Measurements from ENCODE around the gene EXOC4. TPM values are rescaled to one million over a fixed set of nuclear protein-coding genes. Genes with fewer than 3 reads are reported as not detected.

Gene EXOC4
- total RNA-seq, 2 donors from 2014 or later: 53.5 to 62.3 TPM

GRCh38 chr7:133583545-133584171, 330.8 kb downstream of the EXOC4 start:
- Mint-ChIP-seq H3K9me3 (peaks cover 3% of the 10 kb centered on the region), H3K4me1 (no peaks in the 10 kb centered on the region), H3K27me3 (no peaks in the 10 kb centered on the region), H3K27ac (no peak overlapping the region), H3K36me3 (ENCODE audit: low read depth) (peaks cover 21% of the 10 kb centered on the region), H3K4me3 (no peak overlapping the region)
- ATAC-seq (replicated peaks): no peak

- H3K27ac Mint-ChIP-seq: no peak overlapping the region
- H3K4me1 Mint-ChIP-seq: no peaks in the 10 kb centered on the region
- H3K9me3 Mint-ChIP-seq: peaks cover 3% of the 10 kb centered on the region
- no peak overlapping the region for H3K4me3 Mint-ChIP-seq
- ATAC-seq (replicated peaks): no peak
- H3K27me3 Mint-ChIP-seq: no peaks in the 10 kb centered on the region
- peaks cover 16% of the 10 kb centered on the region for H3K36me3 Mint-ChIP-seq (ENCODE audit: low read depth)
These were observed 332.2 kb downstream of the EXOC4 start for GRCh38 chr7:133584956-133585668.

DNA sequence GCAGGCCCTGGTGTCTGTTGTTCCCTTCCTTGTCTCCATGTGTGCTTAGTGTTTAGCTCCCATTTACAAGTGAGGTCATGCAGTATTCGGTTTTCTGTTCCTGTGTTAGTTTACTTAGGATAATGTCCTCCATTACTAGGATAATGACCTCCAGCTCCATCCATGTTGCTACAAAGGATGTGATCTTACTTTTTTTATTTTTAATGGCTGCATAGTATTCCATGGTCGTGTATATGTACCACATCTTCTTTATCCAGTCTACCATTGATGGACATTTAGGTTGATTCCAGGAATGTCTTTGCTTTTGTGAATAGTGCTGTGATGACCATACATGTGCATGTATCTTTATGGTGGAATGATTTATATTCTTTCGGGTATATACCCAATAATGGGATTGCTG, 333.4 kb downstream of the EXOC4 start:
- Mint-ChIP-seq H3K36me3 (ENCODE audit: low read depth) (peaks cover 7% of the 10 kb centered on the region), H3K27ac (no peak overlapping the region), H3K9me3 (peaks cover 3% of the 10 kb centered on the region), H3K4me1 (no peaks in the 10 kb centered on the region), H3K27me3 (no peaks in the 10 kb centered on the region), H3K4me3 (no peak overlapping the region)
- no peak for ATAC-seq (replicated peaks)

DNA sequence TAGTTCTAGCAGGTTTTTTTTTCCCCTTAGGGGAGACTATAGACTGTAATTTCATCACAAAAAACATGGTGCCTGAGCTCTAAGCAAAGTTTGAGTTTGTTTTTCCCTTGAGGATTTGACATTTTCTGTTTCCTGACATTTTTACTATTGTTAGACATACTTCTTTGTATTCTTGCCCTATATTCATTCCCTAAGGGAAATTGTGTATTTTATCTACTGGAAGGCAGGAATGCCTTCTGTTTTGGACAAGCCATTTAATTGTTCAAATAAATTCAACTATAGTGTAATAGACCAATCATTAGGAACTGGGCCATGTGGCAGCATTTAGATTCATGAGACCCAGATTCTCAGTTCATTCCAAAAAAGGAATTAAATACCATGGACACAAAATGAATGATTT, 335.0 kb downstream of the EXOC4 start:
- H3K4me1 Mint-ChIP-seq: no peaks in the 10 kb centered on the region
- peaks cover 3% of the 10 kb centered on the region for H3K9me3 Mint-ChIP-seq
- no peaks in the 10 kb centered on the region for H3K27me3 Mint-ChIP-seq
- H3K4me3 Mint-ChIP-seq: no peak overlapping the region
- peaks cover 7% of the 10 kb centered on the region for H3K36me3 Mint-ChIP-seq (ENCODE audit: low read depth)
- H3K27ac Mint-ChIP-seq: no peak overlapping the region
- ATAC-seq (replicated peaks): no peak

DNA sequence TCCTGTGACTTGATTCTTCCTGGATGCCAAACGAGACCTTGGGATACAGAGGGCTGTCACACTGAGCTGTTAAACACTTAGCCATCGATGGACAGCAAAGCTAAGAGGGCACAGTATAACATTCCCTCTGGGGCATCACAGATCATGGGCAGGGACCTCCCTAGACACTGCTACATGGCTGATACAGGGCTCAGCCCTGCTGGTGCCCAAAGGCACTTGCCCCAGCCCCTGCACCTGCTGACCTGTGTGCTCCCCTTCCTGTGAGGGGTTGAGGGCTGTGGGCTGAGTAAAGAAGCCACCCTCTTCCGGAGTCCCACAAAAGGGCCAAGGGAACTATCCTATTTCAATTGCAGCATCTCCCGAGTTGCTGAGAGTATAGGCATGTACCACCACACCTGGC, 337.9 kb downstream of the EXOC4 start:
- peaks cover 3% of the 10 kb centered on the region for H3K9me3 Mint-ChIP-seq
- H3K27ac Mint-ChIP-seq: no peak overlapping the region
- no peak for ATAC-seq (replicated peaks)
- H3K27me3 Mint-ChIP-seq: no peaks in the 10 kb centered on the region
- H3K36me3 Mint-ChIP-seq (ENCODE audit: low read depth): no peaks in the 10 kb centered on the region
- no peak overlapping the region for H3K4me3 Mint-ChIP-seq
- no peaks in the 10 kb centered on the region for H3K4me1 Mint-ChIP-seq

- ATAC-seq (replicated peaks): no peak
- Mint-ChIP-seq H3K27ac (no peak overlapping the region), H3K36me3 (ENCODE audit: low read depth) (no peaks in the 10 kb centered on the region), H3K4me1 (no peaks in the 10 kb centered on the region), H3K27me3 (no peaks in the 10 kb centered on the region), H3K4me3 (no peak overlapping the region), H3K9me3 (no peaks in the 10 kb centered on the region)
These were observed 338.9 kb downstream of the EXOC4 start for GRCh38 chr7:133591704-133592340.

GRCh38 chr7:133593561-133593960, 340.7 kb downstream of the EXOC4 start:
- ATAC-seq (replicated peaks): no peak
- no peak overlapping the region for H3K27ac Mint-ChIP-seq
- H3K4me1 Mint-ChIP-seq: no peaks in the 10 kb centered on the region
- no peaks in the 10 kb centered on the region for H3K36me3 Mint-ChIP-seq (ENCODE audit: low read depth)
- H3K9me3 Mint-ChIP-seq: no peaks in the 10 kb centered on the region
- H3K4me3 Mint-ChIP-seq: no peak overlapping the region
- H3K27me3 Mint-ChIP-seq: no peaks in the 10 kb centered on the region

GRCh38 chr7:133601617-133602016, 348.7 kb downstream of the EXOC4 start:
- H3K4me3 Mint-ChIP-seq: no peak overlapping the region
- no peak for ATAC-seq (replicated peaks)
- no peaks in the 10 kb centered on the region for H3K36me3 Mint-ChIP-seq (ENCODE audit: low read depth)
- H3K27ac Mint-ChIP-seq: no peak overlapping the region
- H3K27me3 Mint-ChIP-seq: no peaks in the 10 kb centered on the region
- H3K9me3 Mint-ChIP-seq: no peaks in the 10 kb centered on the region
- no peaks in the 10 kb centered on the region for H3K4me1 Mint-ChIP-seq

- Mint-ChIP-seq H3K27me3 (no peaks in the 10 kb centered on the region), H3K36me3 (ENCODE audit: low read depth) (no peaks in the 10 kb centered on the region), H3K27ac (no peak overlapping the region), H3K4me1 (no peaks in the 10 kb centered on the region), H3K9me3 (no peaks in the 10 kb centered on the region), H3K4me3 (no peak overlapping the region)
- ATAC-seq (replicated peaks): no peak
These were observed 349.4 kb downstream of the EXOC4 start for GRCh38 chr7:133602291-133602690.

GRCh38 chr7:133606991-133607390, 354.1 kb downstream of the EXOC4 start:
- Mint-ChIP-seq H3K4me3 (no peak overlapping the region), H3K36me3 (ENCODE audit: low read depth) (no peaks in the 10 kb centered on the region), H3K4me1 (no peaks in the 10 kb centered on the region), H3K27me3 (no peaks in the 10 kb centered on the region), H3K27ac (no peak overlapping the region), H3K9me3 (no peaks in the 10 kb centered on the region)
- no peak for ATAC-seq (replicated peaks)

GRCh38 chr7:133609806-133610205, 356.9 kb downstream of the EXOC4 start:
- Mint-ChIP-seq H3K27me3 (no peaks in the 10 kb centered on the region), H3K4me3 (no peak overlapping the region), H3K27ac (no peak overlapping the region), H3K4me1 (peaks cover 5% of the 10 kb centered on the region), H3K9me3 (no peaks in the 10 kb centered on the region), H3K36me3 (ENCODE audit: low read depth) (no peaks in the 10 kb centered on the region)
- no peak for ATAC-seq (replicated peaks)

GRCh38 chr7:133611955-133612354, 359.1 kb downstream of the EXOC4 start:
- H3K36me3 Mint-ChIP-seq (ENCODE audit: low read depth): no peaks in the 10 kb centered on the region

DNA sequence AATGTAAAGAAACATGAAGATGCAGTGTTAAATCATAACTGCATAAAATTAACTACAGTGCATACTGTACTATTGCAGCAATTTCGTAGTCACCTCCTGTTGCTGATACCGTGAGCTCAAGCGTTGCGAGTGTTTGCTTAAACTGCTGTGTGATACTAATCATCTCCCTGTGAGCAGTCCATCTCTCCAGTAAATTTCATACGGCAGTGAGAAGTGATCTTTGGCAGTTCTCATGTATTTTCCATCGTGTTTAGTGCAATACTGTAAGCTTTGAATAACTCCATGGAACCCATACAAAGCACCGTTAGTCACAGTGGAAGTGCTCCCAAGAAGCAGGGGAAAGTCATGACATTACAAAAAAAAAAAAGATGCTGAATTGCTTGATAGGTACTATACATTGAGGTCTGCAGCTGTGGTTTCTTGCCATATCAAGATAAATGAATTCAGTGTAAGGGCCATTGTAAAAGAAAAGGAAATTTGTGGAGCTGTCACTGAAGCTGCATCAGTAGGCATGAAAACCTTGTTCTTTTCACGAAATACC, 360.4 kb downstream of the EXOC4 start:
- no peak overlapping the region for H3K27ac Mint-ChIP-seq
- peaks cover 5% of the 10 kb centered on the region for H3K4me1 Mint-ChIP-seq
- no peaks in the 10 kb centered on the region for H3K27me3 Mint-ChIP-seq

More at GRCh38 chr7:133611955-133612354, 359.1 kb downstream of the EXOC4 start:
- no peak overlapping the region for H3K4me3 Mint-ChIP-seq
- peaks cover 5% of the 10 kb centered on the region for H3K4me1 Mint-ChIP-seq
- H3K27me3 Mint-ChIP-seq: no peaks in the 10 kb centered on the region
- H3K9me3 Mint-ChIP-seq: no peaks in the 10 kb centered on the region
- ATAC-seq (replicated peaks): no peak
- no peak overlapping the region for H3K27ac Mint-ChIP-seq

GRCh38 chr7:133614251-133614650, 361.4 kb downstream of the EXOC4 start:
- ATAC-seq (replicated peaks): no peak
- no peak overlapping the region for H3K4me3 Mint-ChIP-seq
- no peaks in the 10 kb centered on the region for H3K9me3 Mint-ChIP-seq
- H3K4me1 Mint-ChIP-seq: peaks cover 5% of the 10 kb centered on the region
- no peaks in the 10 kb centered on the region for H3K36me3 Mint-ChIP-seq (ENCODE audit: low read depth)
- no peaks in the 10 kb centered on the region for H3K27me3 Mint-ChIP-seq
- no peak overlapping the region for H3K27ac Mint-ChIP-seq

More for the DNA sequence above, 360.4 kb downstream of the EXOC4 start:
- no peak for ATAC-seq (replicated peaks)
- Mint-ChIP-seq H3K36me3 (ENCODE audit: low read depth) (no peaks in the 10 kb centered on the region), H3K9me3 (no peaks in the 10 kb centered on the region), H3K4me3 (no peak overlapping the region)

DNA sequence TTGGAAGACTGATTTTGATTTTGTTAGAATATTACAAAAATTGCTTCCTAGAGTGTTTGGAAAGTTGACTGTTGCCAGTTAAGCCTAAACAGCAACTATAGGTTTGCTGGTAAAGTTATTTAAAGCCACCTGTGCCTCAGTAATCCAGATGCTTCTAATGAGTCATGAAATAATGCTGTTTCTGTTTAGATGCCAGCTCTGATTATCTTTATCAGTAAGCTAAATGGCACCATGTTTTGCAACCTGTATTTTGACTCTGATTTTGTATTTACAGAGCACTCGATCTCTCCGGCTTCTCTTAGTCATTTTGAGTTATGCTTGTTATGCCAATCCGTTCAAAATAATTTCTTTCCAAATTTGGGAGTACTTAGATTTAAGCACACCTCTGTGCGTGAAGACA, 366.1 kb downstream of the EXOC4 start:
- Mint-ChIP-seq H3K27ac (no peak overlapping the region), H3K36me3 (ENCODE audit: low read depth) (no peaks in the 10 kb centered on the region), H3K9me3 (no peaks in the 10 kb centered on the region), H3K27me3 (no peaks in the 10 kb centered on the region), H3K4me3 (no peak overlapping the region), H3K4me1 (no peaks in the 10 kb centered on the region)
- ATAC-seq (replicated peaks): no peak
